ENCODE results near the gene HPS1.

- TF ChIP-seq CTCF (IDR thresholded peaks at IDR 0.05 in 8 of 11, conservative IDR thresholded peaks at IDR 0.05 in 3 of 11) (no peak), POLR2AphosphoS5 (IDR thresholded peaks at IDR 0.05) (no peak), POLR2A (IDR thresholded peaks at IDR 0.05) (no peak)
Measured at GRCh38 chr10:98433881-98434732, 12.6 kb downstream of the HPS1 start.
